HepG2 (cell line): ENCODE data around the gene CEBPB. TPM values are rescaled to one million over a fixed set of nuclear protein-coding genes. Genes with fewer than 3 reads are reported as not detected.

Source experiments
- AHR ChIP-seq: IDR thresholded peaks from 2 replicates; pipeline ENCODE4 v1.6.1; 2018; ENCODE audit warnings: missing genetic modification reagents, missing compliant biosample characterization
- BORCS8-MEF2B ChIP-seq: sonication (generic); formaldehyde crosslinking; IDR thresholded peaks from 2 replicates; pipeline ENCODE4 v1.8.0; 2022; ENCODE audit warnings: mild to moderate bottlenecking, missing genetic modification reagents
- EHMT2 ChIP-seq: fragments of 200-600 bp; sonication (generic); IDR thresholded peaks from 2 replicates; pipeline ENCODE4 v1.7.0; 2017; ENCODE audit warnings: antibody characterized with exemption, low read depth, low read length, borderline replicate concordance
- FOSL2 ChIP-seq: sonication (generic); formaldehyde crosslinking; IDR thresholded peaks from 2 replicates; pipeline ENCODE4 v1.4.0; 2020; ENCODE audit warnings: missing genetic modification reagents
- LBX2 ChIP-seq: sonication (generic); formaldehyde crosslinking; IDR thresholded peaks from 2 replicates; pipeline ENCODE4 v1.5.0; 2020; ENCODE audit warnings: missing genetic modification reagents, mild to moderate bottlenecking, borderline replicate concordance
- NFKBIZ ChIP-seq: IDR thresholded peaks from 2 replicates; pipeline ENCODE4 v1.6.1; 2018; ENCODE audit warnings: missing genetic modification reagents, missing compliant biosample characterization
- NR2C2 ChIP-seq: sonication (generic); formaldehyde crosslinking; IDR thresholded peaks from 2 replicates; pipeline ENCODE4 v1.4.0; 2020; ENCODE audit warnings: missing genetic modification reagents, mild to moderate bottlenecking, moderate library complexity, borderline replicate concordance
- POGK ChIP-seq: sonication (generic); formaldehyde crosslinking; conservative IDR thresholded peaks from 2 replicates; pipeline ENCODE4 v1.8.0; 2022; ENCODE audit warnings: mild to moderate bottlenecking, moderate library complexity, missing genetic modification reagents
- POLR2A ChIP-seq, 2 experiments: IDR thresholded peaks; 2 replicates each; pipeline ENCODE4 v1.6.1; 2011; ENCODE audit warnings: low read depth in 2 of 2, low read length in 2 of 2, mild to moderate bottlenecking in 1 of 2, moderate library complexity in 1 of 2; ENCODE audit not compliant: insufficient read depth in 1 of 2
- POLR2AphosphoS2 ChIP-seq: IDR thresholded peaks from 2 replicates; pipeline ENCODE4 v1.6.1; 2011; ENCODE audit warnings: low read depth, low read length, improper control_type of control experiment
- RARG ChIP-seq: sonication (generic); formaldehyde crosslinking; IDR thresholded peaks from 2 replicates; pipeline ENCODE4 v1.4.0; 2020; ENCODE audit warnings: low read depth, mild to moderate bottlenecking, missing genetic modification reagents
- SOX5 ChIP-seq: IDR thresholded peaks from 2 replicates; pipeline ENCODE4 v1.6.1; 2016; ENCODE audit warnings: borderline replicate concordance
- STAG1 ChIP-seq: sonication (generic); formaldehyde crosslinking; IDR thresholded peaks from 2 replicates; pipeline ENCODE4 v1.4.0; 2020; ENCODE audit warnings: missing genetic modification reagents
- TAF1 ChIP-seq: sonication (generic); formaldehyde crosslinking; IDR thresholded peaks from 2 replicates; pipeline ENCODE4 v1.4.0; 2020; ENCODE audit warnings: missing genetic modification reagents
- U2AF1 ChIP-seq: fragments of 200-400 bp; formaldehyde crosslinking; optimal IDR thresholded peaks from 2 replicates; pipeline ENCODE3; 2017; ENCODE audit warnings: mild to moderate bottlenecking, low read depth, low read length
- U2AF2 ChIP-seq: fragments of 200-400 bp; formaldehyde crosslinking; IDR thresholded peaks from 2 replicates; pipeline ENCODE4 v1.6.1; 2017; ENCODE audit warnings: low read depth, mild to moderate bottlenecking, low read length
- USF2 ChIP-seq, 2 experiments: sonication (generic) in 1 of 2; formaldehyde crosslinking in 1 of 2; IDR thresholded peaks; 2 replicates each; pipeline versions ENCODE4 v1.5.1 to v1.6.1; 2011 to 2020; ENCODE audit warnings: borderline replicate concordance in 1 of 2, low read depth in 1 of 2, low read length in 1 of 2, mild to moderate bottlenecking in 1 of 2, missing genetic modification reagents in 1 of 2, moderate library complexity in 1 of 2
- ZBTB20 ChIP-seq: sonication (generic); formaldehyde crosslinking; IDR thresholded peaks from 2 replicates; pipeline ENCODE4 v1.8.1; 2023; ENCODE audit warnings: missing genetic modification reagents, low read depth, mild to moderate bottlenecking, borderline replicate concordance
- ZNF205 ChIP-seq: IDR thresholded peaks from 2 replicates; pipeline ENCODE4 v1.6.1; 2018; ENCODE audit warnings: missing biosample characterization, missing genetic modification reagents
- ZNF44 ChIP-seq: sonication (generic); formaldehyde crosslinking; IDR thresholded peaks from 2 replicates; pipeline ENCODE4 v1.5.1; 2020; ENCODE audit warnings: mild to moderate bottlenecking, missing genetic modification reagents
- ZNF761 ChIP-seq: sonication (generic); formaldehyde crosslinking; conservative IDR thresholded peaks from 2 replicates; pipeline ENCODE4 v1.4.0; 2020; ENCODE audit warnings: mild to moderate bottlenecking, missing genetic modification reagents
- ZNF878 ChIP-seq: sonication (generic); formaldehyde crosslinking; IDR thresholded peaks from 2 replicates; pipeline ENCODE4 v1.8.1; 2023; ENCODE audit warnings: mild to moderate bottlenecking, missing genetic modification reagents, moderate library complexity
- ZNF891 ChIP-seq: sonication (generic); formaldehyde crosslinking; IDR thresholded peaks from 2 replicates; pipeline ENCODE4 v1.5.0; 2020; ENCODE audit warnings: mild to moderate bottlenecking, missing genetic modification reagents
- ZSCAN20 ChIP-seq: sonication (generic); formaldehyde crosslinking; IDR thresholded peaks from 2 replicates; pipeline ENCODE4 v1.4.0; 2020; ENCODE audit warnings: missing genetic modification reagents, mild to moderate bottlenecking, borderline replicate concordance
- ZSCAN29 ChIP-seq: sonication (generic); formaldehyde crosslinking; conservative IDR thresholded peaks from 2 replicates; pipeline ENCODE4 v1.4.0; 2020; ENCODE audit warnings: mild to moderate bottlenecking, missing genetic modification reagents
- polyA plus RNA-seq, 8 experiments: library from polyadenylated mRNA; depleted of rRNA in 3 of 8; stranded (reverse) in 7 of 8; unstranded in 1 of 8; fragments of >200 nt; fragmentation: Illumina TruSeq in 4 of 8; extraction: Trizol in 4 of 8; gene quantifications; 2 replicates each; pipeline versions ENCODE4 v1.2.1 to v1.2.3, GENCODE V29; 2011 to 2016; ENCODE audit warnings: low read depth in 4 of 8, missing spikeins in 1 of 8, mixed read lengths in 1 of 8; ENCODE audit not compliant: insufficient read depth in 1 of 8
- total RNA-seq, 5 experiments: library from RNA; depleted of rRNA; stranded (reverse); fragments of >200 nt; fragmentation: Illumina TruSeq; extraction: Trizol; gene quantifications; 2 replicates each; pipeline ENCODE4 v1.2.3, GENCODE V29; 2016; ENCODE audit warnings: low read depth in 1 of 5

Gene CEBPB
- total and polyA plus RNA-seq, 2 of the 13 experiments (the other 11 are each of a cell fraction or from before 2014, with no cell fraction given) = 18.5 to 28.2 TPM

- TF ChIP-seq USF2 (IDR thresholded peaks at IDR 0.05; ENCODE audit: low read depth, low read length) (no peak), USF2 (CRISPR knock-in tag; IDR thresholded peaks at IDR 0.05; ENCODE audit: borderline replicate concordance) (no peak), ZNF878 (CRISPR knock-in tag) (peak; percentile 25; the same call in 1 of the 2 replicates), STAG1 (CRISPR knock-in tag) (no peak), POLR2A (IDR thresholded peaks at IDR 0.05; ENCODE audit: insufficient read depth in 1 of 2, low read depth in 2 of 2, low read length in 2 of 2) (no peak), AHR (peak; percentile 47; the same call in 1 of the 2 replicates), ZNF891 (CRISPR knock-in tag) (no peak), TAF1 (CRISPR knock-in tag) (peak; percentile 3; the same call in 1 of the 2 replicates), U2AF1 (peak; percentile 73), POGK (CRISPR knock-in tag) (peak; percentile 22; the same call in 1 of the 2 replicates), ZNF44 (CRISPR knock-in tag) (no peak), U2AF2 (no peak), ZNF761 (no peak), LBX2 (CRISPR knock-in tag) (no peak), NR2C2 (CRISPR knock-in tag) (0 out of 2 replicates have a peak, but pooled peaks have one; percentile 1), NFKBIZ (CRISPR knock-in tag) (no peak), ZBTB20 (CRISPR knock-in tag) (no peak), EHMT2 (no peak), ZSCAN29 (CRISPR knock-in tag) (peak; percentile 44; the same call in 1 of the 2 replicates), ZNF205 (CRISPR knock-in tag) (no peak), POLR2AphosphoS2 (peak; percentile 83; the same call in 1 of the 2 replicates), RARG (0 out of 2 replicates have a peak, but pooled peaks have one; percentile 77), ZSCAN20 (CRISPR knock-in tag) (no peak), SOX5 (CRISPR knock-in tag) (0 out of 2 replicates have a peak, but pooled peaks have one; percentile 3), BORCS8-MEF2B (CRISPR knock-in tag) (peak; percentile 5; the same call in 1 of the 2 replicates), FOSL2 (CRISPR knock-in tag) (0 out of 2 replicates have a peak, but pooled peaks have one; percentile 1)
Observed at GRCh38 chr20:50194422-50194830, 3.8 kb downstream of the CEBPB start (continued).
